GM12878 (cell line): ENCODE measurements around the gene HENMT1. TPM values are rescaled to one million over a fixed set of nuclear protein-coding genes. Genes with fewer than 3 reads are reported as not detected.

ENCODE experiments used
- ATAC-seq: fragments of 200-7000 bp; cut with Tn5 transposase; 3 replicates; pipeline ENCODE4 v1.9.1; 2020; ENCODE audit warnings: mild to moderate bottlenecking, moderate library complexity
- BruUV-seq: library from RNA; stranded (reverse); fragments of 400-500 nt; replicated peaks from 2 replicates; lab custom pipeline; 2021; lab: Mats Ljungman, UMichigan
- CTCF ChIA-PET: fragments of 300-600 bp; sonication (Branson Sonifier 250); formaldehyde crosslinking; extraction: SDS; loops from one replicate; lab custom pipeline; 2021; ENCODE audit warnings: inconsistent platforms; lab: Yijun Ruan, JAX
- POLR2A ChIA-PET: fragments of 350-600 bp; formaldehyde crosslinking; extraction: SDS; loops from one replicate; lab custom pipeline; 2021; ENCODE audit warnings: inconsistent platforms; lab: Charles Lee
- RAD21 ChIA-PET: fragments of 300-600 bp; sonication (Branson Sonifier 250); formaldehyde crosslinking; loops from one replicate; lab custom pipeline; 2023; ENCODE audit warnings: antibody characterized with exemption; ENCODE audit not compliant: unreplicated experiment; lab: Charles Lee
- SMC1A ChIA-PET: fragments of 300-600 bp; sonication (Branson Sonifier 250); formaldehyde crosslinking; loops from one replicate; lab custom pipeline; 2023; ENCODE audit not compliant: unreplicated experiment, uncharacterized antibody; lab: Charles Lee
- DNase-seq: peaks from one replicate; pipeline ENCODE4 v3.0.0-alpha.2; 2011; ENCODE audit warnings: low read depth, low spot score
- FAIRE-seq: peaks from 3 replicates; lab custom pipeline; 2011; peaks lifted over from hg19 to GRCh38; lab: Jason Lieb, UNC
- H2AFZ ChIP-seq: 2 replicates; pipeline ENCODE4 v1.6.0; 2011; ENCODE audit warnings: low read depth, low read length, control low read depth; ENCODE audit not compliant: control insufficient read depth
- H3K27ac ChIP-seq: 2 replicates; pipeline ENCODE4 v1.5.1; 2011; ENCODE audit warnings: control low read depth; ENCODE audit not compliant: control insufficient read depth, insufficient read depth
- H3K27me3 ChIP-seq, 2 experiments: replicated peaks in 1 of 2; 2 replicates each; pipeline versions ENCODE4 v1.6.0 to v1.6.1; 2011; ENCODE audit warnings: low read length in 1 of 2; ENCODE audit not compliant: control insufficient read depth in 2 of 2, insufficient read depth in 2 of 2
- H3K36me3 ChIP-seq, 2 experiments: 2 replicates each; pipeline ENCODE4 v1.5.1; 2011; ENCODE audit warnings: low read length in 1 of 2; ENCODE audit not compliant: control insufficient read depth in 2 of 2, insufficient read depth in 2 of 2
- H3K4me1 ChIP-seq: 2 replicates; pipeline ENCODE4 v1.6.1; 2011; ENCODE audit warnings: mild to moderate bottlenecking, low read length, moderate library complexity, mixed read lengths; ENCODE audit not compliant: control insufficient read depth, insufficient read depth
- H3K4me2 ChIP-seq: 2 replicates; pipeline ENCODE4 v1.6.0; 2011; ENCODE audit warnings: control low read depth; ENCODE audit not compliant: control insufficient read depth, insufficient read depth
- H3K4me3 ChIP-seq: fragments of 200-600 bp; sonication (generic); 2 replicates; pipeline ENCODE4 v1.5.1; 2016
- H3K79me2 ChIP-seq: 2 replicates; pipeline ENCODE4 v1.6.0; 2011; ENCODE audit warnings: low read length; ENCODE audit not compliant: control insufficient read depth, insufficient read depth
- H3K9ac ChIP-seq: 2 replicates; pipeline ENCODE4 v1.8.0; 2011; ENCODE audit warnings: low read length, control low read depth, mixed read lengths; ENCODE audit not compliant: control insufficient read depth, insufficient read depth
- H3K9me3 ChIP-seq: replicated peaks from 3 replicates; pipeline ENCODE4 v1.5.1; 2011; ENCODE audit warnings: mild to moderate bottlenecking, low read length; ENCODE audit not compliant: control insufficient read depth, insufficient read depth
- H4K20me1 ChIP-seq: 2 replicates; pipeline ENCODE4 v1.6.0; 2011; ENCODE audit not compliant: control insufficient read depth, insufficient read depth
- BCL11A ChIP-seq: IDR thresholded peaks from 2 replicates; pipeline ENCODE4 v1.6.1; 2011; ENCODE audit warnings: low read depth, low read length
- CBX3 ChIP-seq: fragments of 200-600 bp; sonication (generic); IDR thresholded peaks from 2 replicates; pipeline ENCODE4 v1.6.1; 2016; ENCODE audit warnings: low read depth, borderline replicate concordance
- CREB1 ChIP-seq: IDR thresholded peaks from 2 replicates; pipeline ENCODE4 v1.6.1; 2012; ENCODE audit warnings: low read depth, mild to moderate bottlenecking, inconsistent platforms
- ESRRA ChIP-seq: IDR thresholded peaks from 2 replicates; pipeline ENCODE4 v1.6.1; 2012; ENCODE audit warnings: mild to moderate bottlenecking, low read length, improper control_type of control experiment
- ETV6 ChIP-seq, 2 experiments: fragments of 450-650 bp in 1 of 2; IDR thresholded peaks in 1 of 2; conservative IDR thresholded peaks in 1 of 2; 2 replicates each; pipeline ENCODE4 v1.6.1; 2014; ENCODE audit warnings: antibody characterized with exemption in 1 of 2, borderline replicate concordance in 1 of 2, low read depth in 1 of 2, mild to moderate bottlenecking in 1 of 2, moderate library complexity in 1 of 2
- IKZF1 ChIP-seq: fragments of 450-650 bp; conservative IDR thresholded peaks from 2 replicates; pipeline ENCODE4 v1.6.1; 2017; ENCODE audit warnings: antibody characterized with exemption, mild to moderate bottlenecking
- KLF5 ChIP-seq: fragments of 450-650 bp; IDR thresholded peaks from 2 replicates; pipeline ENCODE4 v1.6.1; 2014; ENCODE audit warnings: mild to moderate bottlenecking; ENCODE audit not compliant: partially characterized antibody
- NR2C2 ChIP-seq: IDR thresholded peaks from 2 replicates; pipeline ENCODE4 v1.6.1; 2011; ENCODE audit warnings: borderline replicate concordance, low read depth; ENCODE audit not compliant: control insufficient read depth, insufficient read length
- POLR2AphosphoS5 ChIP-seq: IDR thresholded peaks from 2 replicates; pipeline ENCODE4 v1.6.1; 2011; ENCODE audit warnings: mild to moderate bottlenecking, low read length, inconsistent platforms
- SMAD5 ChIP-seq: IDR thresholded peaks from 2 replicates; pipeline ENCODE4 v1.6.1; 2016; ENCODE audit warnings: antibody characterized with exemption, low read depth
- ZBTB40 ChIP-seq: fragments of 450-650 bp; IDR thresholded peaks from 2 replicates; pipeline ENCODE4 v1.6.1; 2016; ENCODE audit warnings: mild to moderate bottlenecking, moderate library complexity, borderline replicate concordance
- in situ Hi-C: fragments of 300-500 bp; cut with MboI; formaldehyde crosslinking; loops from 9 replicates; pipeline ENCODE4 v1.14.3; 2018; ENCODE audit warnings: mixed read lengths
- intact Hi-C: fragments of 100-400 bp; cut with micrococcal nuclease; formaldehyde crosslinking; loops from one replicate; pipeline ENCODE4 v1.14.2; 2022; ENCODE audit not compliant: unreplicated experiment
- polyA plus RNA-seq, 11 experiments: library from polyadenylated mRNA; depleted of rRNA in 4 of 11; unstranded in 6 of 11; stranded (reverse) in 5 of 11; fragments of >200 nt; fragmentation: Nextera tagmentation in 4 of 11; fragmentation: Illumina TruSeq in 1 of 11; extraction: Ambion mirVana in 4 of 11; extraction: Trizol in 1 of 11; gene quantifications; 1 replicate in 1 of 11; 2 replicates in 10 of 11; pipeline versions ENCODE4 v1.2.1 to v1.2.3, GENCODE V29; 2011 to 2016; ENCODE audit warnings: inconsistent platforms in 2 of 11, missing spikeins in 2 of 11, low read depth in 1 of 11
- total RNA-seq, 4 experiments: library from RNA; depleted of rRNA in 3 of 4; stranded (reverse); fragments of >200 nt in 3 of 4; fragmentation: Illumina TruSeq in 1 of 4; extraction: Trizol in 1 of 4; gene quantifications; 2 replicates each; pipeline versions ENCODE4 v1.2.1 to v1.2.3, GENCODE V29; 2013 to 2021
- TF ChIP-seq, protein P1 (sequence below): fragments of 450-650 bp; IDR thresholded peaks from 2 replicates; pipeline ENCODE4 v1.6.1; 2016; ENCODE audit warnings: mild to moderate bottlenecking
- TF ChIP-seq, protein P2 (sequence below): fragments of 450-650 bp; formaldehyde crosslinking; IDR thresholded peaks from 2 replicates; pipeline ENCODE4 v1.4.0; 2022; ENCODE audit warnings: mild to moderate bottlenecking, moderate library complexity
- TF ChIP-seq, protein P3 (sequence below): IDR thresholded peaks from 2 replicates; pipeline ENCODE4 v1.6.1; 2011; ENCODE audit warnings: low read depth, low read length, improper control_type of control experiment, borderline replicate concordance
- TF ChIP-seq, protein P4 (sequence below): fragments of 450-650 bp; IDR thresholded peaks from 2 replicates; pipeline ENCODE4 v1.6.1; 2016; ENCODE audit warnings: mild to moderate bottlenecking

HENMT1 gene
- total and polyA plus RNA-seq, 10 of the 15 experiments (the other 5 are each of a cell fraction or from before 2014, with no cell fraction given): 4.4 to 15.6 (median 10.4) TPM

DNA sequence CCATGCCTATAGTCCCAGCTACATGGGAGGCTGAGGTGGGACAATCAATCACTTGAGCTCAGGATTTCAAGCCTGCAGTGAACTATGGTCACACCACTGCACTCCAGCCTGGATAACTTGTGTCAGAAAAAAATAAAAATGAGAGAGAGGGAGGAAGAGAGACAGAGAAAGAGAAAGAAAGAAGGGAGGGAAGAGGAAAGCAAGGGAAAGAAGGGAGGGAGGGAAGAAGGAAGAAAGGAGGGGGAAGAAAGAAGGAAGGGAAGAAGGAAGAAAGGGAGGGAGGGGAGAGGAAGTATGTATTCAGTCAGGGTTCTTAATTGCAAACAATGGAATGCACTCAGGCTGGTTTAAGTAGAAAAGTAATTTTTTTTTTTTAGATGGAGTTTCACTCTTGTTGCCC, 7.9 kb upstream of the HENMT1 start:
- H3K4me1 ChIP-seq: no peaks in the 10 kb centered on the region
- no peak overlapping the region for H3K4me2 ChIP-seq
- no TSS peak for BruUV-seq
- ChIA-PET POLR2A (no interaction called here), SMC1A (no interaction called here), CTCF (no interaction called here), RAD21 (no interaction called here)
- H3K79me2 ChIP-seq: no peaks in the 10 kb centered on the region
- intact Hi-C loops: no loop called here
- no peaks in the 10 kb centered on the region for H3K9me3 ChIP-seq
- ATAC-seq (no peak), FAIRE-seq (no peak), DNase-seq (no peak)
- no peak overlapping the region for H3K9ac ChIP-seq
- in situ Hi-C loops: no loop called here
- H2AFZ ChIP-seq: no peak overlapping the region
- H4K20me1 ChIP-seq: no peaks in the 10 kb centered on the region
- H3K36me3 ChIP-seq: no peaks in the 10 kb centered on the region
- no peak overlapping the region for H3K4me3 ChIP-seq
- no peaks in the 10 kb centered on the region for H3K27me3 ChIP-seq
- H3K27ac ChIP-seq: no peak overlapping the region
- TF ChIP-seq, protein P1, sequence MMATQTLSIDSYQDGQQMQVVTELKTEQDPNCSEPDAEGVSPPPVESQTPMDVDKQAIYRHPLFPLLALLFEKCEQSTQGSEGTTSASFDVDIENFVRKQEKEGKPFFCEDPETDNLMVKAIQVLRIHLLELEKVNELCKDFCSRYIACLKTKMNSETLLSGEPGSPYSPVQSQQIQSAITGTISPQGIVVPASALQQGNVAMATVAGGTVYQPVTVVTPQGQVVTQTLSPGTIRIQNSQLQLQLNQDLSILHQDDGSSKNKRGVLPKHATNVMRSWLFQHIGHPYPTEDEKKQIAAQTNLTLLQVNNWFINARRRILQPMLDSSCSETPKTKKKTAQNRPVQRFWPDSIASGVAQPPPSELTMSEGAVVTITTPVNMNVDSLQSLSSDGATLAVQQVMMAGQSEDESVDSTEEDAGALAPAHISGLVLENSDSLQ: no peak
- TF ChIP-seq, protein P2, sequence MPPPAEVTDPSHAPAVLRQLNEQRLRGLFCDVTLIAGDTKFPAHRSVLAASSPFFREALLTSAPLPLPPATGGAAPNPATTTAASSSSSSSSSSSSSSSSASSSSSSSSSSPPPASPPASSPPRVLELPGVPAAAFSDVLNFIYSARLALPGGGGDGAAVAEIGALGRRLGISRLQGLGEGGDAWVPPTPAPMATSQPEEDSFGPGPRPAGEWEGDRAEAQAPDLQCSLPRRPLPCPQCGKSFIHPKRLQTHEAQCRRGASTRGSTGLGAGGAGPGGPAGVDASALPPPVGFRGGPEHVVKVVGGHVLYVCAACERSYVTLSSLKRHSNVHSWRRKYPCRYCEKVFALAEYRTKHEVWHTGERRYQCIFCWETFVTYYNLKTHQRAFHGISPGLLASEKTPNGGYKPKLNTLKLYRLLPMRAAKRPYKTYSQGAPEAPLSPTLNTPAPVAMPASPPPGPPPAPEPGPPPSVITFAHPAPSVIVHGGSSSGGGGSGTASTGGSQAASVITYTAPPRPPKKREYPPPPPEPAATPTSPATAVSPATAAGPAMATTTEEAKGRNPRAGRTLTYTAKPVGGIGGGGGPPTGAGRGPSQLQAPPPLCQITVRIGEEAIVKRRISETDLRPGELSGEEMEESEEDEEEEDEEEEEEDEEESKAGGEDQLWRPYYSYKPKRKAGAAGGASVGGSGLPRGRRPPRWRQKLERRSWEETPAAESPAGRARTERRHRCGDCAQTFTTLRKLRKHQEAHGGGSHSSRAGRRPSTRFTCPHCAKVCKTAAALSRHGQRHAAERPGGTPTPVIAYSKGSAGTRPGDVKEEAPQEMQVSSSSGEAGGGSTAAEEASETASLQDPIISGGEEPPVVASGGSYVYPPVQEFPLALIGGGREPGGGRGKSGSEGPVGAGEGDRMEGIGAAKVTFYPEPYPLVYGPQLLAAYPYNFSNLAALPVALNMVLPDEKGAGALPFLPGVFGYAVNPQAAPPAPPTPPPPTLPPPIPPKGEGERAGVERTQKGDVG (CRISPR knock-in tag): no peak
- TF ChIP-seq BCL11A (no peak), CBX3 (no peak), ESRRA (no peak), ZBTB40 (no peak), POLR2AphosphoS5 (no peak), KLF5 (no peak), NR2C2 (no peak), CREB1 (no peak), ETV6 (conservative IDR thresholded peaks at IDR 0.05 in 1 of 2, IDR thresholded peaks at IDR 0.05 in 1 of 2; ENCODE audit: borderline replicate concordance in 1 of 2, low read depth in 1 of 2) (no peak), IKZF1 (no peak), SMAD5 (no peak)
- TF ChIP-seq, protein P3, sequence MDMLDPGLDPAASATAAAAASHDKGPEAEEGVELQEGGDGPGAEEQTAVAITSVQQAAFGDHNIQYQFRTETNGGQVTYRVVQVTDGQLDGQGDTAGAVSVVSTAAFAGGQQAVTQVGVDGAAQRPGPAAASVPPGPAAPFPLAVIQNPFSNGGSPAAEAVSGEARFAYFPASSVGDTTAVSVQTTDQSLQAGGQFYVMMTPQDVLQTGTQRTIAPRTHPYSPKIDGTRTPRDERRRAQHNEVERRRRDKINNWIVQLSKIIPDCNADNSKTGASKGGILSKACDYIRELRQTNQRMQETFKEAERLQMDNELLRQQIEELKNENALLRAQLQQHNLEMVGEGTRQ: no peak
- TF ChIP-seq, protein P4, sequence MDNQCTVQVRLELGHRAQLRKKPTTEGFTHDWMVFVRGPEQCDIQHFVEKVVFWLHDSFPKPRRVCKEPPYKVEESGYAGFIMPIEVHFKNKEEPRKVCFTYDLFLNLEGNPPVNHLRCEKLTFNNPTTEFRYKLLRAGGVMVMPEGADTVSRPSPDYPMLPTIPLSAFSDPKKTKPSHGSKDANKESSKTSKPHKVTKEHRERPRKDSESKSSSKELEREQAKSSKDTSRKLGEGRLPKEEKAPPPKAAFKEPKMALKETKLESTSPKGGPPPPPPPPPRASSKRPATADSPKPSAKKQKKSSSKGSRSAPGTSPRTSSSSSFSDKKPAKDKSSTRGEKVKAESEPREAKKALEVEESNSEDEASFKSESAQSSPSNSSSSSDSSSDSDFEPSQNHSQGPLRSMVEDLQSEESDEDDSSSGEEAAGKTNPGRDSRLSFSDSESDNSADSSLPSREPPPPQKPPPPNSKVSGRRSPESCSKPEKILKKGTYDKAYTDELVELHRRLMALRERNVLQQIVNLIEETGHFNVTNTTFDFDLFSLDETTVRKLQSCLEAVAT: no peak
